Smooth muscle cell of the brain vasculature (primary cell): Measurements from ENCODE around the gene WWC1.

Experiments used
- DNase-seq: peaks from one replicate; pipeline ENCODE4 v3.0.0-alpha.2; 2012; ENCODE audit warnings: low read depth, low spot score

WWC1 gene

GRCh38 chr5:168482361-168482760 is 190.9 kb downstream of the WWC1 start:
- DNase-seq, result no peak

- DNase-seq, result peak; percentile 83
These were observed 194.9 kb downstream of the WWC1 start, which contains the start of gene RARS1 for GRCh38 chr5:168486136-168486879. Gene RARS1 (plus strand): TSS chr5:168486471. CDS start chr5:168486499, 28 bp downstream.

- no peak for DNase-seq
These were observed 197.6 kb downstream of the WWC1 start for GRCh38 chr5:168489059-168489458.

GRCh38 chr5:168494057-168494555 is 202.7 kb downstream of the WWC1 start:
- no peak for DNase-seq

- no peak for DNase-seq
These were observed 211.3 kb downstream of the WWC1 start for GRCh38 chr5:168502563-168503237.

GRCh38 chr5:168513861-168514428 is 222.5 kb downstream of the WWC1 start:
- DNase-seq, result no peak
